Measurements from ENCODE around the gene SPDYE1.

Gene SPDYE1

DNA sequence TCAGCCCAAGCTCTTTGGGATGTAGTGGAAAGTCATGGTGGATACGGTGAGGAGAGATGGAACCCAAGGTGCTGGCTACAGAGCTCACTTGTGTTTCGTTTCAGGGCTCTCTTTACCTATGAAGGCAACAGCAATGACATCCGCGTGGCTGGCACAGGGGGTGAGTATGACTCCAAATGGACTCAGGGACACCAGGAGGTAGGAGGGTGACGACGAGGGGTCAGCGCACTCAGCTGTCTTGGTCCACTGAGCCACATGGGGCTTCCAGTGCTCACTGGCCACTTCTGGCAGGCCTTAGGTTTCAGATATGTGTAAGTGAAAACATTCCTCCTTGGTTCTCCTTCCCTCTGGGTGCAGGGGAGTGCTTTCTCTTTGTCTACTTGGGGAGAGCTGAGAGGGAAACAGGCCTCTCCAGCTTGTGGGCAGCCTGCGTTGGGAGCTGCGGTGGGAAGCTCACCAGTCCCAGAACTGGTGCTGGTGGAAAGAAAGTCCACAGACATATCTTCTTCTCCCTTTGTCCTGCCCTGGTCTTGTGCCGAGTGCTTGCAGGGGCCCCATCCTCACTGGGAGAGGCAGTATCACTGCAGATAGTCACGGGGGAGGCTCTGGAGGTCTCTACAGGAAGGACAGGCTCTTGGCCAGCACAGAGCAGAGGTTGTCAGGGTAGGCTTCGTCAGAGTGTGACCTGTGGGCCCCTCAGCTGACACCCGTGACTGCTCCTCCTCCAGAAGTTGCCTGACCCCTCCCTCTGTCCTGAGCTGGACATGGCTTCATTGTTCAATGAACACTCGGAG is 52.6 kb downstream of the SPDYE1 start:
- H3K4me3 ChIP-seq (ENCODE audit: low read length) = no peak overlapping the region
- TF ChIP-seq, protein P1, sequence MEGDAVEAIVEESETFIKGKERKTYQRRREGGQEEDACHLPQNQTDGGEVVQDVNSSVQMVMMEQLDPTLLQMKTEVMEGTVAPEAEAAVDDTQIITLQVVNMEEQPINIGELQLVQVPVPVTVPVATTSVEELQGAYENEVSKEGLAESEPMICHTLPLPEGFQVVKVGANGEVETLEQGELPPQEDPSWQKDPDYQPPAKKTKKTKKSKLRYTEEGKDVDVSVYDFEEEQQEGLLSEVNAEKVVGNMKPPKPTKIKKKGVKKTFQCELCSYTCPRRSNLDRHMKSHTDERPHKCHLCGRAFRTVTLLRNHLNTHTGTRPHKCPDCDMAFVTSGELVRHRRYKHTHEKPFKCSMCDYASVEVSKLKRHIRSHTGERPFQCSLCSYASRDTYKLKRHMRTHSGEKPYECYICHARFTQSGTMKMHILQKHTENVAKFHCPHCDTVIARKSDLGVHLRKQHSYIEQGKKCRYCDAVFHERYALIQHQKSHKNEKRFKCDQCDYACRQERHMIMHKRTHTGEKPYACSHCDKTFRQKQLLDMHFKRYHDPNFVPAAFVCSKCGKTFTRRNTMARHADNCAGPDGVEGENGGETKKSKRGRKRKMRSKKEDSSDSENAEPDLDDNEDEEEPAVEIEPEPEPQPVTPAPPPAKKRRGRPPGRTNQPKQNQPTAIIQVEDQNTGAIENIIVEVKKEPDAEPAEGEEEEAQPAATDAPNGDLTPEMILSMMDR (conservative IDR thresholded peaks at IDR 0.05; ENCODE audit: low read length) = no peak
- no peak for DNase-seq (ENCODE audit: low read depth)

DNA sequence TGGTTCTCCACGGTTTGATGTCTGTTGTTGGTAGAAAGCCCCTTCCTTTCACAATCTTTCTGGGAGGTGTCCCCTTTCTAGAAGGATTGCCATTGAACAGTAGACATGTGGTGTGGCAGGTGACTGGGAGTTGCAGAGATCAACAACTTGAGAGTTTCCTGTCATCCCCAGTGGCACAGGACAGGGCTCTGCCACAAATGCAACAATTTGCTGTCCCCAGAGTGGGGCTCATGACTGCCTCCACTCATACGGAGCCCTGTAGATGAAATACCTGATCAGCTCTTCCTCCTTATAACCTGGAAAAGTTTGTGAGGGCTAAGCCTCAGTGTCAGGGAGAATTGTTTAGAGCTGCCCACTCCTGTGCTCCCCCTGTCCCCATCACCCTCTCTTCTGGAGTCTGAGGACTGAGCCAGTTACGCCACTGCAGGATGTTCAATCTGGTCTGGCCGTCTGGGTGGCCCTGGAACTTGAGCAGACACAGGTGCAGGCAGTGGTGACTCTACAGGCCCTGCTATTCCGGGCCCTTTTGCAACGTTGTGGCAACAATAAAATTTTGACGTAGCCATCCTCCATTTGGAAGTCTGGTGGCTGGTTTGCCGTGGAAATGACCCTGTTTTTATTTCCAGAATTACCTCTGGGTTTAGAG is 53.3 kb downstream of the SPDYE1 start:
- no peak for DNase-seq (ENCODE audit: low read depth)
- TF ChIP-seq, protein P1 (conservative IDR thresholded peaks at IDR 0.05; ENCODE audit: low read length) = no peak
- no peak overlapping the region for H3K4me3 ChIP-seq (ENCODE audit: low read length)

DNA sequence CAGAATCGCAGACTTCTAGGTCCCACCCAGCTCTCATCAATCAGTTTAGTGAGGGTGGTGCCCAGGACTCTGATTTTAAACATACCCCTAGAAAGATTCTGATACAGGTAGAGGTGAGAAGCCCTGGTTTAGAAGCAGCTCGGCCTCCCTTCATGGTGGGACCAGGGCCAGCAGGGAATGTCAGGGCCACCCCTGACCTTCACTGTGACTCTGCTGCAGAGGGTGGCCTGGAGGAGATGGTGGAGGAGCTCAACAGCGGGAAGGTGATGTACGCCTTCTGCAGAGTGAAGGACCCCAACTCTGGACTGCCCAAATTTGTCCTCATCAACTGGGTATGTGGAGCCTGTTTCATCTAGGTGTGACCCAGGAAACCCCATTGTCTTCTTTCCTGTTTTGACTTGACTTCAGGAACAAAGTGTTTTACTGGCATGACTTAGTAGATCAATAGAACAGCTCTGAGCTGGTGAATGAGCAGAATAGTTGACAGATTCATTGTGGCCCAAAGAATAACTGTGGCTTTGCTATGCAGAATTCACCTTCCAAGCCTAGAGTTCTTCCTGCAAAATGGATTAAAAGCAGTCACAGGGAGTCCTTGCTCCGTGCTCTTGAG is 54.0 kb downstream of the SPDYE1 start:
- no peak for DNase-seq (ENCODE audit: low read depth)
- no peak overlapping the region for H3K4me3 ChIP-seq (ENCODE audit: low read length)
- TF ChIP-seq, protein P1 (conservative IDR thresholded peaks at IDR 0.05; ENCODE audit: low read length) = no peak

DNA sequence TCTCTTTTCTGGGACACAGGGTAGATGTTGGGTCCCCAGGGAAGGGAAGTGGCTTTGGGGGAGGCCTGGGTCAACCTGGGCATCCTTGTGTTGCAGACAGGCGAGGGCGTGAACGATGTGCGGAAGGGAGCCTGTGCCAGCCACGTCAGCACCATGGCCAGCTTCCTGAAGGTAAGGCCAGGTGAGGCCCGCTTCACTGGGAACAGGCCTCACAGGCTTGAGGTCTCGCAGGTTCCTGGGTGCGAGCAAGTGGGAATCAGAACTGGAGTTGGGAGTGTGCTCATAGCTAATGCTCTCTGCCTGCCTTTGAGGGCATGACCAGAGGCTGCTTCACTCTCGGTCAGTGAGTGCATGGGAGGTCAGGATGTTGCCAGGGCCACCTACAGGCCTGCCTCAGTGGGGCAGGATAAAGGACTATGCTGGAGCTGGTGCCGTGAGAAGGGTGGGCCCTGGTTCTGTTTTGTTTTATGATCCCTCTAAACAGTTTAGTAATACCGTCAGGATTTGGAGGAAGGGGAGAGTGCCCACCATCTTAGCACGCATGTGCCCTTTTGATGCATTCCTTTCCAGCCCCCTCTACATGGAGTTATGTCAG is 55.2 kb downstream of the SPDYE1 start:
- TF ChIP-seq, protein P1 (conservative IDR thresholded peaks at IDR 0.05; ENCODE audit: low read length) = no peak
- no peak overlapping the region for H3K4me3 ChIP-seq (ENCODE audit: low read length)
- DNase-seq (ENCODE audit: low read depth) = no peak

DNA sequence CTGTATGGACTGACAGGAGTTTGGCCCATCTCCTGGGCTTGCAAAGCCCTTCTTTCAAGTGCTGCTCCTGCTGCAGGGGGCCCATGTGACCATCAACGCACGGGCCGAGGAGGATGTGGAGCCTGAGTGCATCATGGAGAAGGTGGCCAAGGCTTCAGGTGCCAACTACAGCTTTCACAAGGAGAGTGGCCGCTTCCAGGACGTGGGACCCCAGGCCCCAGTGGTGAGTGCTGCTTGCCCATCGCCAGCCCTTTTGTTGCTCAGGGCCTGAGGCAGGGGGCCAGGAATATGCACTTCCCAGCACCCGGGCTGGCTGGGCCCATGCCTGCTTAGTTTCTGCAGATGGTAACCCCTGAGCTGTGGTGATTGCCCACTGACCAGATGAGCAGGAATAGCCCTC is 59.0 kb downstream of the SPDYE1 start:
- TF ChIP-seq, protein P1 (conservative IDR thresholded peaks at IDR 0.05; ENCODE audit: low read length) = no peak
- H3K4me3 ChIP-seq (ENCODE audit: low read length) = no peak overlapping the region
- no peak for DNase-seq (ENCODE audit: low read depth)

DNA sequence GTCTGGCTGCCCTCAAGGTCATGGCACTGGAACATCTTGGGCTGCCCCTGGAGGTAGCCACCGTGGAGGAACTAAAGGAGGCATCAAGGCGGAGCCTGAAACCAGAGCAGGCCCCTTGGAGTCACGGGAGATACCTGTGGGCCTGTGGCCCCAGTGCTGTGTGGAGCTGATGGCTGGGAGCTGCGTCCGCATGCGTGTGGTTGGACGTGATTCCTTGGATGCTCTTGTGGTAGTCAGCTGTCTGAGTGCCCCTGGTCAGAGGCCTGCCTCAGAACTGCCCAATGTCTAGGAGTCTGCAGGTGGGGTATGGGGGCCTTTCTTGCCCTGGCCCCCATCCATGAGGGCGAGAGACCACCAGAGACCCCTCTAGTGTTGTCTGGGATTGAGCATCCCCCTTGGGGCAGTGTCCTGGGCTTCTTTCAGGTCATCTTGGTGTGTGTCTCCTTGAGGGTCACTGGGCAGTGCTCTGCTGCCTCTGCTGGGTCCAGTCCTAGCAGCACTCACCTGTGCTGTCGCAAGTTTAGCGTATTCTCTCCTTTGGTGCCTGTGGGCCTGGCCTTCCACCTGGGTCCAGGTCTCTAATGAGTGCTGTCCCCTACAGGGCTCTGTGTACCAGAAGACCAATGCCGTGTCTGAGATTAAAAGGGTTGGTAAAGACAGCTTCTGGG is 59.6 kb downstream of the SPDYE1 start:
- no peak overlapping the region for H3K4me3 ChIP-seq (ENCODE audit: low read length)
- TF ChIP-seq, protein P1 (conservative IDR thresholded peaks at IDR 0.05; ENCODE audit: low read length) = no peak
- DNase-seq (ENCODE audit: low read depth) = no peak

All from AG10803 (cell line).